ENCODE results near the gene DDX53.

GRCh38 chrX:22959204-22959920 is 40.4 kb upstream of the DDX53 start:
- TF ChIP-seq CTCF (conservative IDR thresholded peaks at IDR 0.05): no peak
- TF ChIP-seq EZH2 (IDR thresholded peaks at IDR 0.05; ENCODE audit: low read depth): no peak
